Lower leg skin (tissue), 4 donors: ENCODE data around the gene DPCD. TPM values are rescaled to one million over a fixed set of nuclear protein-coding genes. Genes with fewer than 3 reads are reported as not detected.

Experiments
- DNase-seq, 2 donors: peaks; one replicate each; pipeline ENCODE4 v3.0.0-alpha.2; 2019; ENCODE audit warnings: low spot score in 2 of 2
- H3K4me3 ChIP-seq: fragments of 200-600 bp; sonication (generic); 2 replicates; pipeline ENCODE4 v1.5.1; 2017; ENCODE audit warnings: mild to moderate bottlenecking, low read depth; ENCODE audit not compliant: poor library complexity, severe bottlenecking
- POLR2A ChIP-seq, 2 donors: fragments of 450-650 bp; IDR thresholded peaks; one replicate each; pipeline ENCODE4 v1.6.1; 2016 to 2017; ENCODE audit warnings: antibody characterized with exemption in 2 of 2, mild to moderate bottlenecking in 1 of 2, moderate library complexity in 1 of 2
- WGBS, 2 donors: methylation state at CpG; one replicate each; pipeline ENCODE4 v1.1.5; 2018; 5-methylcytosine and 5-hydroxymethylcytosine counted together
- intact Hi-C: fragments of 100-400 bp; cut with DNase I; formaldehyde crosslinking; loops from one replicate; pipeline ENCODE4 v1.15.0; 2023; ENCODE audit warnings: low total_unique reads
- total RNA-seq, 4 donors: library from RNA; depleted of rRNA; stranded (reverse); fragments of >200 nt; gene quantifications; one replicate each; pipeline ENCODE4 v1.1.0, GENCODE V29; 2016
- TF ChIP-seq, protein P1 (sequence below), 3 donors: fragments of 450-650 bp; IDR thresholded peaks; one replicate each; pipeline ENCODE4 v1.5.1; 2016; ENCODE audit warnings: antibody characterized with exemption in 3 of 3, mild to moderate bottlenecking in 3 of 3, moderate library complexity in 2 of 3

DPCD gene
- total RNA-seq, 4 donors from 2014 or later = 9.6 to 18.4 (median 11.4) TPM

GRCh38 chr10:101565370-101565900, 22.7 kb upstream of the DPCD start:
- DNase-seq = peak in 1 of 2 donors; percentile 49
- WGBS, 2 donors = 74 to 78% methylated on average over 5 of the region's 5 CpGs
- no peak overlapping the region for H3K4me3 ChIP-seq
- intact Hi-C loops = no loop called here
- TF ChIP-seq POLR2A (IDR thresholded peaks at IDR 0.05) = no peak
- TF ChIP-seq, protein P1, sequence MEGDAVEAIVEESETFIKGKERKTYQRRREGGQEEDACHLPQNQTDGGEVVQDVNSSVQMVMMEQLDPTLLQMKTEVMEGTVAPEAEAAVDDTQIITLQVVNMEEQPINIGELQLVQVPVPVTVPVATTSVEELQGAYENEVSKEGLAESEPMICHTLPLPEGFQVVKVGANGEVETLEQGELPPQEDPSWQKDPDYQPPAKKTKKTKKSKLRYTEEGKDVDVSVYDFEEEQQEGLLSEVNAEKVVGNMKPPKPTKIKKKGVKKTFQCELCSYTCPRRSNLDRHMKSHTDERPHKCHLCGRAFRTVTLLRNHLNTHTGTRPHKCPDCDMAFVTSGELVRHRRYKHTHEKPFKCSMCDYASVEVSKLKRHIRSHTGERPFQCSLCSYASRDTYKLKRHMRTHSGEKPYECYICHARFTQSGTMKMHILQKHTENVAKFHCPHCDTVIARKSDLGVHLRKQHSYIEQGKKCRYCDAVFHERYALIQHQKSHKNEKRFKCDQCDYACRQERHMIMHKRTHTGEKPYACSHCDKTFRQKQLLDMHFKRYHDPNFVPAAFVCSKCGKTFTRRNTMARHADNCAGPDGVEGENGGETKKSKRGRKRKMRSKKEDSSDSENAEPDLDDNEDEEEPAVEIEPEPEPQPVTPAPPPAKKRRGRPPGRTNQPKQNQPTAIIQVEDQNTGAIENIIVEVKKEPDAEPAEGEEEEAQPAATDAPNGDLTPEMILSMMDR (IDR thresholded peaks at IDR 0.05) = no peak

DNA sequence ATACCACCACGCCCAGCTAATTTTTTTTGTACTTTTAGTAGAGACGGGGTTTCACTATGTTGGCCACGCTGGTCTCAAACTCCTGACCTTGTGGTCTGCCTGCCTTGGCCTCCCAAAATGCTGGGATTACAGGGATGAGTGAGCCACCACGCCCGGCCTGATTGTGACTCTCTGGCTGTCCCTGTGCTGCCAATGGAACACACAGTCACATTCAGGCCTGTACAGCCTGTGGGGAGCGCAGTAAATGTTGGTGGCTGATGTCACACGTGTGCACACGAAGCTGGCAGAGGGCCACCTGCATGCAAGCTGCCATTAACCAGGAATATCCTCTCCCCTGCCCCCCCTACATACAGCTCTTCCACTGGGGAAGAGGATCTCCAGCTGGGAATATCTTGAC, 22.2 kb upstream of the DPCD start:
- peak in 1 of 2 donors; percentile 75 for DNase-seq
- 52 to 64% methylated on average over 8 of the region's 8 CpGs for WGBS, 2 donors
- intact Hi-C loops = no loop called here

DNA sequence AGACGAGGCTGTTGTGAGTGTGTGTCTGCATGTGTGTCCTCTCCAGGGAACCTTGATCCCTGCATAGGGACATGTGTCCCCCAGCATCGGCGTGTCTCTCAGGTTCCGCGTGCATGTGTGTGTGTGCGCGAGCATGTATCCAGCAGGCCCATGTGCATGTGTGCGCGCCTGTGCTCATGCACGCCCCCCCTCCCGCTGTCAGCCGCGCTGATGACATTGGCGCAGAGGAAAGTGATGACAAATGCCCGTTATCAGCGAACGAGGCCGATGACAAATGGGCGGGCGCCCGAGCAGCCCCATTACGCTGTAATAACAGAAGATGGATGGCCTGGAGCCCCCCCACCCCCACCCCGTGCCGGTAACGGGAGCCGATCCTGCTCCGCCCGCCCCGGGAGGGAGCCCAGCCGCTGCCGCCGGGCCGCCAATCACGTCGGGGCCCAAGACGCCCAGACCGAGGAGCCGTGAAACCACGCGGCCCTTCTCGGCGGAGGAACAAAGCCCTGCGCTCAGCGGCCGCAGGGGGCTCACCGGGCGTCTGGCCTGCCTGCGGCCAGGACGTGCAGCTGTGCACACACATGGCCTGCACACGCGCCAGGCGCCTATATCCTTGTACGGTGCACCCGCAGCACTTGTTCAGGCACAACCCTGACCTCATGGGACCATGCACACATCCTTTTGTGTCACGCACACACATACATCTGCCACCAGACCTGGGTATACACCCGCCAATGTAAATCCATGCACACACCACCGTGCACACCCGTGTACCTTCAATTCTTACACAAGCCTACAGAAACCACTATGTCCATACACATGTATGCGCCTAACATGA, 21.6 kb upstream of the DPCD start:
- 14 to 20% methylated on average over 41 to 58 of the region's 59 CpGs for WGBS, 2 donors
- peak in 1 of 2 donors; percentile 80 for DNase-seq
- intact Hi-C loops = no loop called here
- no peak overlapping the region for H3K4me3 ChIP-seq
- no peak for TF ChIP-seq POLR2A (IDR thresholded peaks at IDR 0.05)
- TF ChIP-seq, protein P1 (IDR thresholded peaks at IDR 0.05) = no peak

More for the DNA sequence above, 22.2 kb upstream of the DPCD start:
- H3K4me3 ChIP-seq = no peak overlapping the region
- TF ChIP-seq POLR2A (IDR thresholded peaks at IDR 0.05) = no peak
- TF ChIP-seq, protein P1 (IDR thresholded peaks at IDR 0.05) = no peak

DNA sequence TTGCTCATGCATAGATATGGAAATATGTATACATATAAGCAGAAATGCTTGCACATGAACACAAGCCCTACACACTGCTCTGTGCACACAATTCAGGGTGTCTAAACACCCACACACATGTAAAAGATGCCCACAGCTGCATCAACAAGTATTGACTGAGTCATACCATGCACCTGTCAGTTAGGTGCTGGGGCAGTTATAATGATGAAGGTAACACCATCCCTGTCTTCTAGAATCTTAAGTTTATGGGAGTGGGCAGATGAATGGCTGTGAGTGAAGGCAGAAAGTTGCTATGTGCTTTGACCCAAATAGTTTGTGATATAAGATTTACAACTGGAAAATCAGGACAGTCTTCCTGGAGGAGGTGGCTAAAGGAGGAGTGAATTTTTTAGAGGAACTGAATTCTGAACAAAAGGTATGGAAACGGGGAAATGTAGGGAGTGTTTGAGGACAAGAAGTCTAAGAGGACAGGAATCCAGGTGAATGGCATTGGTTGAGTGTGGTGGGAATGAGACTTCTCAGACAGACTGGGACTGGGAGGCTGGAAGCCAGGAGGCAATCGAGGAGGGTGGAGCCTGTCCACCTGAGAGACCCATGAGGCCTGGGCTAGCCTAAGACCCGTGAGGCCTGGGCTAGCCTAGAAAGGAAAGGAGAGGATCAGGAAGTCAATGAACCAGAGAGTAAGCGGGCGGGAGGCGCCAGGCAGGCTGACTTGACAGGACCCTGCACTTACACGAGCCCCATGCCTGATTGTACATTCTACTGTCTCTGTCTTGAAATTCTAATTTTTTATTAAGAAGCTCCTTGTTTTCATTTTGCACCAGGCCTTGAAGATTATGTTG, 20.7 kb upstream of the DPCD start:
- intact Hi-C loops = no loop called here
- no peak for TF ChIP-seq POLR2A (IDR thresholded peaks at IDR 0.05)
- TF ChIP-seq, protein P1 (IDR thresholded peaks at IDR 0.05) = no peak
- DNase-seq = peak in 1 of 2 donors; percentile 82
- 75 to 76% methylated on average over 7 of the region's 7 CpGs for WGBS, 2 donors
- H3K4me3 ChIP-seq = no peak overlapping the region

DNA sequence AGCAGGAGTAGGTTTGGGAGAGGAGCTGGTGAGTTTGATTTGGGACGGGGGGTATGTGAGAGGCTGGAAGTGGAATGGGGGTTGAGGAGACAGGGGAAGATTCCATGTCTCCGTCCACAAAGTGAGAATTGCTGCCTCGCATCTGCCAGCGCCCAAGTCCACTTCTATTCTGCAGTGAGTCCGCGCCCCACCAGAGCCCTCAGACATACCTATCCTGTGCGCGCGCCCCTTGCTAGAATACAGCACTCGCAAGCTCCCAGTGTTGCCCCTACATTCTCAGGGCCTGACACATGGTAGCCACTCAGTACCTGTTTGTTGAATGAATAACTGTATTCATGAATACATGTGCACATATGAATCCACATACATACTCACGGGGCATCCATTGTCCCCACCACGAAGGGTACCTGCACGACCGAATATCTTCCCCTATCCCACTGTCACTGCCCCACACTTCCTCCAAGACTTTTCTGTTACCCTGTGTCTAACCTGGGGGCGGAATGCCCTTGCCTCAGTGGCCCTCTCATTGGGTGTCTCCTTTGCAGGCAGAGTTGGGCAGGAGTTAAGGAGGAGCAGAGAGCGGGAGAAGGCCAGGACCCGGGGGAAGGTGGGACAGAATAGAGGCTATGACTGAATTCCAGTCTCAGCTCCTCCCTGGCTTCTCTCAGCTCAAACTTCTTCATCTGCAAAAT, 19.9 kb upstream of the DPCD start:
- peak in 1 of 2 donors; percentile 78 for DNase-seq
- TF ChIP-seq, protein P1 (IDR thresholded peaks at IDR 0.05) = no peak
- no peak for TF ChIP-seq POLR2A (IDR thresholded peaks at IDR 0.05)
- intact Hi-C loops = no loop called here
- WGBS, 2 donors = 78 to 87% methylated on average over 17 of the region's 17 CpGs
- no peak overlapping the region for H3K4me3 ChIP-seq
